Testis (tissue), 2 donors: Measurements from ENCODE around the gene NUDT14.

Experiments used
- POLR2A ChIP-seq: fragments of 450-650 bp; IDR thresholded peaks from one replicate; pipeline ENCODE4 v1.6.1; 2017; ENCODE audit warnings: antibody characterized with exemption, mild to moderate bottlenecking, moderate library complexity
- TF ChIP-seq, protein P1 (sequence below), 3 experiments: fragments of 450-650 bp in 2 of 3; fragments of 200-600 bp in 1 of 3; sonication (generic) in 1 of 3; IDR thresholded peaks; one replicate each; pipeline ENCODE4 v1.5.1; 2016 to 2019; ENCODE audit warnings: antibody characterized with exemption in 3 of 3, mild to moderate bottlenecking in 2 of 3, moderate library complexity in 1 of 3

DNA sequence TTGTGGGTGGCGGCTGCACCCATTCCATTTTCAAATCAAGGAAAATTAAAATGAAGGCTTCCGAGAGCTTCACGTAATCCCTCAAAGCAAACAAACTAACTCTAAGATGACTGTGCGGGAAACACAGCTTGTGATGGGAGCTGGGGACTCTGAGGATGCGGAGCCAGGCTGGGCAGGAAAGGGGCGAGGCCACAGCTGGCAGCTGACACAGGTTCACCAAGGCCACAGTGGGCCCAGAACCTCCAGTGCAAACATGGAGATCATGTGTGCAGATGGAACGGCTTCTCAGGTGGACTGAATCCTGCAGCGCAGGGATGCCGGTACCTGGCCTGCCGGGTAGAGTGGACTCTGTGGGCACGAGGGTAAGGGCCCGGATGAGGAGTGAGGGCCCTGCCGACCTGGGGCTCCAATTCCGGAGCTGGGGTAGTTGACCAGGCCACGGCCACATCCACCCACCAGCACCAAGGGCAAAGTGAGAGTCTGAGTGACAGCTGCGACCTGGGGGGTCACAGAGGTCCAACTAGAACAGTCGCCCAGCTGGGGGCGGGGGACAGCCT lies 48.1 kb upstream of the NUDT14 start:
- TF ChIP-seq, protein P1, sequence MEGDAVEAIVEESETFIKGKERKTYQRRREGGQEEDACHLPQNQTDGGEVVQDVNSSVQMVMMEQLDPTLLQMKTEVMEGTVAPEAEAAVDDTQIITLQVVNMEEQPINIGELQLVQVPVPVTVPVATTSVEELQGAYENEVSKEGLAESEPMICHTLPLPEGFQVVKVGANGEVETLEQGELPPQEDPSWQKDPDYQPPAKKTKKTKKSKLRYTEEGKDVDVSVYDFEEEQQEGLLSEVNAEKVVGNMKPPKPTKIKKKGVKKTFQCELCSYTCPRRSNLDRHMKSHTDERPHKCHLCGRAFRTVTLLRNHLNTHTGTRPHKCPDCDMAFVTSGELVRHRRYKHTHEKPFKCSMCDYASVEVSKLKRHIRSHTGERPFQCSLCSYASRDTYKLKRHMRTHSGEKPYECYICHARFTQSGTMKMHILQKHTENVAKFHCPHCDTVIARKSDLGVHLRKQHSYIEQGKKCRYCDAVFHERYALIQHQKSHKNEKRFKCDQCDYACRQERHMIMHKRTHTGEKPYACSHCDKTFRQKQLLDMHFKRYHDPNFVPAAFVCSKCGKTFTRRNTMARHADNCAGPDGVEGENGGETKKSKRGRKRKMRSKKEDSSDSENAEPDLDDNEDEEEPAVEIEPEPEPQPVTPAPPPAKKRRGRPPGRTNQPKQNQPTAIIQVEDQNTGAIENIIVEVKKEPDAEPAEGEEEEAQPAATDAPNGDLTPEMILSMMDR (IDR thresholded peaks at IDR 0.05): no peak
- TF ChIP-seq POLR2A: no peak
